ENCODE results near the gene UBE2F. TPM values are rescaled to one million over a fixed set of nuclear protein-coding genes. Genes with fewer than 3 reads are reported as not detected.

UBE2F gene
- polyA plus RNA-seq, 2 of the 4 experiments (the other 2 are of a cell fraction) = 49.7 to 81.1 TPM

DNA sequence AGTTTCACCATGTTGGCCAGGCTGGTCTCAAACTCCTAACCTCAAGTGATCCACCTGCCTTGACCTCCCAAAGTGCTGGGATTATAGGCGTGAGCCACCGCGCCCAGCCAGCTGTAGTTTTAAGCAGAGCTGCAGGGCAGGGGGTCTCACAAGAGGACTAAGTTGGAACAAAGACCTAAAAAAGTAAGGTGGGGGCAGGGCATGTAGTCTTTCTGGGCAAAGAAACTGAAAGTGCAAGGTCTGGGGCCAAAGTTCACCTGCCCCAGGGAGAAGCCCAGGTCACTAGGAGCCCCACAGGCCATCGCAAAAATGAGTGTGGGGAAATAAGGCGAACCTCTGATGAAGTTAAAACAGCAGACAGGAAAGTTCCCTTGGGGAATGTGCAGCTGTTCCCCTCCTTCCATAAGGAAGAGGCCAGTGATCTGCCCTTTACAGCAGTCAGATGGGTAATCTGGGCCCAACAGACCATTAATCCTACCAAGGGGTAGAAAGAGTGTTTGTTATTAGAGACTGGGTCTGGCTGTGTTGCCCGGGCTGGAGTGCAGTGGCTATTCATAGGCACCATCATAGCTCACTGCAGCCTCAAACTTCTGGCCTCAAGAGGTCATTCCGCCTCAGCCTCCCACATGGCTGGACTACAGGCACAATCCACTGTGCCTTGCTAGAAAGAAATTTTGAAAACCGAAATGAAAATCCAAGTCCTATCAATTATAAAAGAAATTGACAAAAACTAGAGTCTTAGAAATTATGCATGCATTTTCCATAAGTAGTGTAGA, 96.8 kb downstream of the UBE2F start:
- FAIRE-seq (no peak), DNase-seq (ENCODE audit: low read depth in 1 of 2, low spot score in 1 of 2) (no peak), ATAC-seq (no peak)
- POLR2A ChIA-PET = no interaction called here
- Histone ChIP-seq H3K27ac (no peak overlapping the region), H3K9me3 (no peaks in the 10 kb centered on the region), H3K4me1 (peaks cover 15% of the 10 kb centered on the region), H3K4me3 (no peak overlapping the region), H3K4me2 (no peak overlapping the region)
- WGBS (ENCODE audit: missing lambda C conversion rate) = 95% methylated on average over 8 of the region's 8 CpGs
- CTCF ChIA-PET = interaction anchor here (1.0 kb wide), 1 partner anchor 23 kb away, joined by 5 read pairs; no protein-coding TSS in a partner anchor
- TF ChIP-seq HOXB13 (CRISPR knock-in tag; IDR thresholded peaks at IDR 0.05; ENCODE audit: low read depth) = no peak
- no peak for TF ChIP-seq NPAS2 (CRISPR knock-in tag; IDR thresholded peaks at IDR 0.05; ENCODE audit: borderline replicate concordance)
- no peak for TF ChIP-seq HDAC2 (IDR thresholded peaks at IDR 0.05)
- TF ChIP-seq, protein P1, sequence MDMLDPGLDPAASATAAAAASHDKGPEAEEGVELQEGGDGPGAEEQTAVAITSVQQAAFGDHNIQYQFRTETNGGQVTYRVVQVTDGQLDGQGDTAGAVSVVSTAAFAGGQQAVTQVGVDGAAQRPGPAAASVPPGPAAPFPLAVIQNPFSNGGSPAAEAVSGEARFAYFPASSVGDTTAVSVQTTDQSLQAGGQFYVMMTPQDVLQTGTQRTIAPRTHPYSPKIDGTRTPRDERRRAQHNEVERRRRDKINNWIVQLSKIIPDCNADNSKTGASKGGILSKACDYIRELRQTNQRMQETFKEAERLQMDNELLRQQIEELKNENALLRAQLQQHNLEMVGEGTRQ (IDR thresholded peaks at IDR 0.05) = no peak
- no peak for TF ChIP-seq HOXB5 (CRISPR knock-in tag; IDR thresholded peaks at IDR 0.05)
- TF ChIP-seq, protein P2, sequence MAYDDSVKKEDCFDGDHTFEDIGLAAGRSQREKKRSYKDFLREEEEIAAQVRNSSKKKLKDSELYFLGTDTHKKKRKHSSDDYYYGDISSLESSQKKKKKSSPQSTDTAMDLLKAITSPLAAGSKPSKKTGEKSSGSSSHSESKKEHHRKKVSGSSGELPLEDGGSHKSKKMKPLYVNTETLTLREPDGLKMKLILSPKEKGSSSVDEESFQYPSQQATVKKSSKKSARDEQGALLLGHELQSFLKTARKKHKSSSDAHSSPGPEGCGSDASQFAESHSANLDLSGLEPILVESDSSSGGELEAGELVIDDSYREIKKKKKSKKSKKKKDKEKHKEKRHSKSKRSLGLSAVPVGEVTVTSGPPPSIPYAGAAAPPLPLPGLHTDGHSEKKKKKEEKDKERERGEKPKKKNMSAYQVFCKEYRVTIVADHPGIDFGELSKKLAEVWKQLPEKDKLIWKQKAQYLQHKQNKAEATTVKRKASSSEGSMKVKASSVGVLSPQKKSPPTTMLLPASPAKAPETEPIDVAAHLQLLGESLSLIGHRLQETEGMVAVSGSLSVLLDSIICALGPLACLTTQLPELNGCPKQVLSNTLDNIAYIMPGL (CRISPR knock-in tag; IDR thresholded peaks at IDR 0.05; ENCODE audit: borderline replicate concordance) = no peak
- TF ChIP-seq RNF2 (IDR thresholded peaks at IDR 0.05; ENCODE audit: borderline replicate concordance, low read depth) = no peak
- TF ChIP-seq, protein P3, sequence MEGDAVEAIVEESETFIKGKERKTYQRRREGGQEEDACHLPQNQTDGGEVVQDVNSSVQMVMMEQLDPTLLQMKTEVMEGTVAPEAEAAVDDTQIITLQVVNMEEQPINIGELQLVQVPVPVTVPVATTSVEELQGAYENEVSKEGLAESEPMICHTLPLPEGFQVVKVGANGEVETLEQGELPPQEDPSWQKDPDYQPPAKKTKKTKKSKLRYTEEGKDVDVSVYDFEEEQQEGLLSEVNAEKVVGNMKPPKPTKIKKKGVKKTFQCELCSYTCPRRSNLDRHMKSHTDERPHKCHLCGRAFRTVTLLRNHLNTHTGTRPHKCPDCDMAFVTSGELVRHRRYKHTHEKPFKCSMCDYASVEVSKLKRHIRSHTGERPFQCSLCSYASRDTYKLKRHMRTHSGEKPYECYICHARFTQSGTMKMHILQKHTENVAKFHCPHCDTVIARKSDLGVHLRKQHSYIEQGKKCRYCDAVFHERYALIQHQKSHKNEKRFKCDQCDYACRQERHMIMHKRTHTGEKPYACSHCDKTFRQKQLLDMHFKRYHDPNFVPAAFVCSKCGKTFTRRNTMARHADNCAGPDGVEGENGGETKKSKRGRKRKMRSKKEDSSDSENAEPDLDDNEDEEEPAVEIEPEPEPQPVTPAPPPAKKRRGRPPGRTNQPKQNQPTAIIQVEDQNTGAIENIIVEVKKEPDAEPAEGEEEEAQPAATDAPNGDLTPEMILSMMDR (IDR thresholded peaks at IDR 0.05) = no peak
- no peak for TF ChIP-seq FOXS1 (CRISPR knock-in tag; IDR thresholded peaks at IDR 0.05)
- no peak for TF ChIP-seq PHF8 (IDR thresholded peaks at IDR 0.05; ENCODE audit: borderline replicate concordance, low read depth)
- TF ChIP-seq, protein P4, sequence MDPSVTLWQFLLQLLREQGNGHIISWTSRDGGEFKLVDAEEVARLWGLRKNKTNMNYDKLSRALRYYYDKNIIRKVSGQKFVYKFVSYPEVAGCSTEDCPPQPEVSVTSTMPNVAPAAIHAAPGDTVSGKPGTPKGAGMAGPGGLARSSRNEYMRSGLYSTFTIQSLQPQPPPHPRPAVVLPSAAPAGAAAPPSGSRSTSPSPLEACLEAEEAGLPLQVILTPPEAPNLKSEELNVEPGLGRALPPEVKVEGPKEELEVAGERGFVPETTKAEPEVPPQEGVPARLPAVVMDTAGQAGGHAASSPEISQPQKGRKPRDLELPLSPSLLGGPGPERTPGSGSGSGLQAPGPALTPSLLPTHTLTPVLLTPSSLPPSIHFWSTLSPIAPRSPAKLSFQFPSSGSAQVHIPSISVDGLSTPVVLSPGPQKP (IDR thresholded peaks at IDR 0.05; ENCODE audit: low read depth, low read length) = no peak
- TF ChIP-seq POLR2A (IDR thresholded peaks at IDR 0.05; ENCODE audit: low read length) = no peak
- no peak for TF ChIP-seq ZFP36 (IDR thresholded peaks at IDR 0.05; ENCODE audit: borderline replicate concordance, partially characterized antibody)
- no peak for TF ChIP-seq HEYL (CRISPR knock-in tag; IDR thresholded peaks at IDR 0.05)
- TF ChIP-seq, protein P5, sequence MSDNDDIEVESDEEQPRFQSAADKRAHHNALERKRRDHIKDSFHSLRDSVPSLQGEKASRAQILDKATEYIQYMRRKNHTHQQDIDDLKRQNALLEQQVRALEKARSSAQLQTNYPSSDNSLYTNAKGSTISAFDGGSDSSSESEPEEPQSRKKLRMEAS (IDR thresholded peaks at IDR 0.05) = no peak
- TF ChIP-seq EHMT2 (IDR thresholded peaks at IDR 0.05; ENCODE audit: low read depth) = no peak
- TF ChIP-seq, protein P6, sequence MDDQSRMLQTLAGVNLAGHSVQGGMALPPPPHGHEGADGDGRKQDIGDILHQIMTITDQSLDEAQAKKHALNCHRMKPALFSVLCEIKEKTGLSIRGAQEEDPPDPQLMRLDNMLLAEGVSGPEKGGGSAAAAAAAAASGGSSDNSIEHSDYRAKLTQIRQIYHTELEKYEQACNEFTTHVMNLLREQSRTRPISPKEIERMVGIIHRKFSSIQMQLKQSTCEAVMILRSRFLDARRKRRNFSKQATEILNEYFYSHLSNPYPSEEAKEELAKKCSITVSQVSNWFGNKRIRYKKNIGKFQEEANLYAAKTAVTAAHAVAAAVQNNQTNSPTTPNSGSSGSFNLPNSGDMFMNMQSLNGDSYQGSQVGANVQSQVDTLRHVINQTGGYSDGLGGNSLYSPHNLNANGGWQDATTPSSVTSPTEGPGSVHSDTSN (IDR thresholded peaks at IDR 0.05) = no peak
- no peak for TF ChIP-seq GATA3 (IDR thresholded peaks at IDR 0.05; ENCODE audit: borderline replicate concordance)
- no peak for TF ChIP-seq MYC (IDR thresholded peaks at IDR 0.05; ENCODE audit: borderline replicate concordance, low read length)

Data from A549 (cell line).